NCI-H69 (cell line): Measurements from ENCODE around the gene DACT2.
"Not testable (repeated sequence)": the region's sequence is repeated elsewhere in the genome, so short reads cannot be mapped to it uniquely, and the experiment has no call there.

Experiments used
- DNase-seq: peaks from one replicate; lab custom pipeline; 2025; lab: John Stamatoyannopoulos, UW

The DACT2 gene

DNA sequence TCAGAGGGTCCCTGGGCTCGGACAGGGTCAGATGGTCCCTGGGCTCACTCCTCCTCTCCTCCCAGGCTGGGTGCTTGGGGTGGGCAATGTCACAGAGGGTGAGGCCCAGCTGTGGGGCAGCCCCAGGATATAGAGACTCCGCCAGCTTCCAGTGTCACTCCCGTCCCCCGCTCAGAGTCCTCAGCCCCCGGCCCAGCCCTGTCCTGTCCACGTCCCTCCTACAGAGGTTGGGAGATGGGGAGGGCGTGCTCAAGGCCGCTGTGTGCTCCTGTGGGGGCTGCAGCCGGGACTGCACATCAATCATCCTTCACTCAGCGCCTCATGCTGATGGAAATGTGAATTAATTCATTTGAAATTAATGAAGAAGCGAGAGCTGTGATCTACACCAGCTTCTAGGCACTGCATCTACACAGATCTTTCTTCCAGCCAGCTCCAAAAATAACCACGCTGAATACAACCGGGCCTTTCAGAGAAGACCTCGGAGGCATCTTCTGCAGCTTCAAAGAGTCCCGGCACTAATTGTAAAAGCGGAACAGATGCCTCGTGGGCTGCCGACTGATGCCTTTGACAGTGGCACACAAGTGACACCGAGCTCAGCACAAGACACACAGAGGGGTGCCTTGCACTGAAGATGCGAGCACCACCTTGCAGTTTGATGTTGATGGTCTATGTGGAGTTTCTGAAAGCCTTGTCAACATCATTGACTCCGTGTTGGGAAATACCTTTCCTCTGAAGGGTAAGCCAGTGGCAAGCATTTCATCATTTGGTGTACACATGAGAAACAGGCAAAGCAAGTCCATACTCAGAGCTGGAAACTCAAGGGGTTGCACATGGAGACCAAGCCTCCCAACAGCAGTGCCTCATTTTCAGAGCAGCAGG lies 39.3 kb downstream of the DACT2 start:
- no peak for DNase-seq

DNA sequence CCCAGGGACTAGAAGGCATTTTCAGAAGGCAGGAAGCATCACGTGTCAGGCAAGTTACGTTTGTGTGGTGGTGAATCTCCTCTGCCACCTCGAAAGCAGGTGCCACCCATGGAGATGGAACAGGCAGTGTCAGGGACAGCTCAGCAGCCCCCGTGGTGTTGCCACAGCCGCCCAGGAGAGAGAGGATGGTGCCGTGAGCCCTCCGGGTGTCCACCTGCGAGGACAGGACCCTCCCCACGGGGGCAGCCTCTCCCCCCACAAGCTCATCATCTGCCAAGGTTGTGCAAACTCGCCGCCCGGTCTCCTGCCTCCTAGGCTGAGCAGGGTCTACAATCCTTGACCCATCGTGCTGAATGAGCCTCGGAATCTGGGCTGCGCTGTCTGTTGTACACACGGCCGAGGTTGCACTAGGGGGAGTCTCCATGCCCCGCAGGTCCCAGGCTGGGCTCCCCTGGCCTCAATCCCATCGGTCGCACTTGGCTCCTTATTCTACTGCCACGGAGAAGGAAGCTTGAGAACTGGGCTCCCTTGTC lies 40.1 kb downstream of the DACT2 start:
- no peak for DNase-seq

DNA sequence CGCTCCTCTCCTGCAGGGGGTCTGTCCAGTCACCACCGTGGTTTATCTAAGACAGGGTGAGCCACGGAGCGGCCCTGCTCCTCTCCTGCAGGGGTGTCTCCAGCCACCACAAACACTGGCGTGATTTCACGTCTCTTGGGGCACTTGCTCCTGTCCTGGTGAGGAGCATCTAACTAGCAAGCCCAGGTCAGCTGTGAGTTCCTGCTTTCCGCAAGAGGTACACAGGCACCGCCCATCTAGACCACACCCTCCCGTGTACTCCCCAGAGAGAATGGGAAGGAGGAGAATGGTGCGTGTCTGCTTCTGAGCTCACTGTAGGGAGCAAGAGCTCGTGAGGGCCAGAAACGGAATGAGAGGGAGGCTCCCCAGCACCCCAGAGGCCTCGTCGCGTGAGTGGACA lies 40.7 kb downstream of the DACT2 start:
- DNase-seq: no peak

DNA sequence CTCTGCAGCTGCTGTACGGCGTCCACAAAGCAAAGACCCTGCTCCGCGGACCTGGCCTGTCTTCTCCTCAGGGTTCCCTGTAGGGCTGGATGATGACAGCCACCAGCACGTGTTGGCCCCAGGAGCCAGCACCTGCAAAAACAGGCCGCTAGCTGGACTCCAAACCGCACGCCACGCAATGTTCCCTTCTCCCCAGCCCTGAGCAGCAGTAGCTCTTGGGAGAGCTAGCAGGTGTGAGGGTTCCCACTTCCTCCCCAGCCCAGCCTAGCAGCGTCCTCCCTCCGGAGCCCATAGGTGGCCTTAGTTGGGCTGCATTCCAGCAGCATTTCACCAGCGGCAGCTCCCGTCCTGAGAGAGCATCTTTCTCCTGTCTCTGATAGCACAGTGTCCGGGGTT lies 42.3 kb downstream of the DACT2 start:
- no peak for DNase-seq

DNA sequence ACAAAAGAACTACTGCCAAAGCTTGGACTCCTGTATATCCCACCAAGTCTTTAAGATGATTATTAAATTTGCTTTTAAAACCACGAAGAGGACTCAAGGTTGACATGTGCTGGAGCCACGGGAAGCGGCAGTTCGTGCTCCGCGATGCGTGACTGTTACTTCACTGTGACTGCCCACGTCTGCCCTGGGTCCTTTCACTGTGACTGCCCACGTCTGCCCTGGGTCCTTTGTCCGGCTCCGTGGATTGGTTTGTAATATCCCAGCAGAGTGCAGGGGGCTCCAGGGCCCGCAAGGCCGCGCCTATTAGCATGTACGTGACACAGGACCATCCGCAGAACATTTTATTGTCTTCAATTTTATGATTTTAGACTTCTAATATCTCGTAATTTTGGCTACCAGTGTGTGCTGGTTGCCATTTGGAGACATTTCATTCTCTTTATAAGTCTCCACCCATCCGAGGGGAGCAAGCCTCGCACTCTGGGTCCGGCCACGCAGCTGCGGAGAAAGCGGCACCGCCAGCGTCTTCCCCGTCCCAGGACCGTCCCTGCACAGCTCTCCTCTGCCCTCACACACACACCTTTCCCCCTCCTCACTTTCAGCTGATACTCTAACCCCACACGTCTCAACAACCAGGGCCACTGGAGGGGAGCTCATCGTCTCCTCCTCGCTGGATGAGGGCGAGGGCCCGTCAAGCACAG lies 42.9 kb downstream of the DACT2 start:
- DNase-seq: no peak

DNA sequence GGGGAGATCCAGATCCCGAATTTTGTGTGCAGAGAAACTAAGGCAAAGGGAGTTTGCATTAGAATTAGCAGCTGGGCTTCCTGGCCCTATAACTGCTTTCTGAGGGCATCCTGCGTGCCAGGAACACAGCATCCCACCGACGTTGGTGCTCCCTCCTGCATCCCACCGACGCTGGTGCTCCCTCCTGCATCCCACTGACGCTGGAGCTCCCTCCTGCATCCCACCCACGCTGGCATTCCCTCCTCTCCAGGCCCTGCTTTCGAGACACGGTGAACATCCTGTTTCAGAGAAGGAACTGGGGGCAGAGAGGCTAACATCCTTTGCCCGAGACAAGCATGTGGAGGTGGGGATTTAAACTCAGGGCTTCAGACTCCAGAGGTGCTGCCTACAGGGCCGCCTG lies 44.4 kb downstream of the DACT2 start:
- DNase-seq: no peak

DNA sequence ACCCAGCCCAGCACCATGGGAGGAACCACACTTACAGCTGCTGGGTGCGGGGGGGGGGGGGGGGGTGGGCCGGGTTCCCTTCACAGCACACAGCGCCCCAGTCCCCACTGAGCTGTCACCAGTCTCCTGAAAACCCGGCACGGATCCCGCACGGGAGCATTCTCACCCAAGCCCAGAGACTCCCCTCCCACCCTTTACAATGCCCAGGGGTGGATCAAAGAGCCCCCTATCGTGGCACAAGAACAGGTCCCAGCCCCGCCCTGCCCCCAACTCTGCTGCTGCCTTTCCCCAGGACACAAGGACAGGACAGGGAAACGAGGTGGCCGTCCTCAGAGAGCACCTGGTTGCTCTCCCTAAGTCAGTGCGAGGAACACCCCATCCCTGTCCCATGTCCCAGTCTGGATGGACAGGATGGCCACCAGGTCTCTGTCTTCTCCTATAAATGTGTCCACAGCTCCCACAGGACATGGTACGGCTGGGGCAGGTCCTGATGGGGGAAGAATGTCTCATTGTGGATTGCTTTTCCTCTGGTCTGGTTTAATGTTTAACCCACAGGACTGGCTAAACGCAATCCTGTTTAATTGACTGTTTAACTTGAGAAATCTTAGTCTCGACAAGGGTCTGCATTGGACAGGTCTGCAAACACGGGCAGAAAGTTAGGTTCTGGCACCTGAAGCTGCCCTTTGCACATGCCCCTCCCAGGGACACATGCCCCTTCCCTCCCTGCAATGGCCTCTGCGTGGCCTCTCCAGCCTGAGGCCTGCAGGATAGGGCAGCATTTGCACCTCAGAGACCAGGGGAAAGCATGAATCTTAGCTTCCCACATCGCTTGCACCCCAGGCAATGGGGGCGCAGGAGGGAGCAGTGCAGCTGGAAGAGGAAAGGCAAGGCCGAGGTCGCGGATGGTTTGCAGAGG lies 45.3 kb downstream of the DACT2 start:
- no peak for DNase-seq

DNA sequence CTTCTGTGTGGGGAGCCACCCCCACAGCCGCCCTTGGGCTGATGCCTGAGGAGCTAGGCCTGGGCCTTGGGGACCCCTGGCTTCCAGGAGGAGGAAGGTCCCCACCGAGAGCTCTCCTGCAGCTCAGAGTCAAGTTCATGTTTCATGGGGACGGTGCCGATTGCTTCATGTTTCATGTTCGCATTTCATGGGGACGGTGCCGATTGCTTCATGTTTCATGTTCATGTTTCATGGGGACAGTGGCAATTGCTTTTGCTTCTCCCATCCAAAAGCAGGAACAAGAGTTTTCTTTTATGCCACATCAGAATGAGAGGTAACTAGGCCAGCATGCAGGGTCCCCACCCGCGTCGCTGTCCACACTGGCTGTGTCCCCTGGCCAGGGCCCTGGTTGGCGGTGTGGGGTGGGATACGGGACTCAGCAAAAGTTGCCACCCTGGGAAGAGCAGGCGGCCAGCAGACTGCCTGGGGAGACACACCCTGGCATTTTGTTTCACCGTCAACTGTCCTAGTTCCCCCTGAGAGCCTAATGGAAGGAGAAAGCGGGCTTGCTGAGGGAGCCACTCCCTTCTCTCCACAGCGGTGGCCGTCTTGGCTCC lies 46.0 kb downstream of the DACT2 start:
- DNase-seq: no peak

DNA sequence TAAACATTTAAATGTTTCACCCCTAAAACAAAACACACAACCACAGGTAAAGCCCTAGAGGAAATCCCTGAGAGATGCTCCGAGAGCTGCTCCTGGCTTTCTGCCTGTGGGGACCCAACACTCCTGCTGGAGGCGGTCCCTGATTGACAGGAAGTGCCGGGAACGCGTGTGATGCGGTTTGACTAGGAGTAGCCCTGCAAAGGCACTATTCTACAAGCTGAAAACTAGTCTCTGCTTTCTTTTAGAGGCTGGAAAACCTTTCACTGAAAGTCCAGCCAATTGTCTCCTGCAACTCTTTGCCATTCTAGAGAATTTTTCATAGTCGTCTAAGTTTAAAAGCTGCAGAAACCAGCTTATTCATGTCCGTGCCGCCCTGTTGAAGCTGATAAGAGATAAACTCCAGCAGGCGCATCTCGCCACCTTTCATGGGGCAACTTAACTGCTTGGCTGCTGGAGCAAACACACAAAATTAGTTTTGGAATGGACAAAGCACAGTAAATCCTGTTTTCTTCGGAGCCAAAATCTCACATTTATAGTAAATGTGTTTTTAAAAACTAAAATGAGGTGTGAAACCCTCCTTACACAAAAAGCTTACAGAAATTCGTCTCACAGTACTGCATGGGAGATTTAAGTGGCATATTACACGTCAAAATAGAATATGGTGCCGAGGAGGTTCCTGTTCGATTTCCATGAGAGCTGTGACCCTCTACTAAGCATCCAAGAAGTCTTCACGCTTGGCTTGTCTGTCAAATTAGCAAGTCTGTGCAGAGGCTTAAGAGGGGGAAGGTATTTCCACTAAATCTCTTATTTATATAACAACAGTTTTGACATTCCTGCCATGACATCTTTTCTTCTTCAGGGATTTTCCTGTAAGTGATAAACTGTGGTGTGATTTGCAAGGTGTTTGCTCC lies 46.9 kb downstream of the DACT2 start:
- DNase-seq: no peak

DNA sequence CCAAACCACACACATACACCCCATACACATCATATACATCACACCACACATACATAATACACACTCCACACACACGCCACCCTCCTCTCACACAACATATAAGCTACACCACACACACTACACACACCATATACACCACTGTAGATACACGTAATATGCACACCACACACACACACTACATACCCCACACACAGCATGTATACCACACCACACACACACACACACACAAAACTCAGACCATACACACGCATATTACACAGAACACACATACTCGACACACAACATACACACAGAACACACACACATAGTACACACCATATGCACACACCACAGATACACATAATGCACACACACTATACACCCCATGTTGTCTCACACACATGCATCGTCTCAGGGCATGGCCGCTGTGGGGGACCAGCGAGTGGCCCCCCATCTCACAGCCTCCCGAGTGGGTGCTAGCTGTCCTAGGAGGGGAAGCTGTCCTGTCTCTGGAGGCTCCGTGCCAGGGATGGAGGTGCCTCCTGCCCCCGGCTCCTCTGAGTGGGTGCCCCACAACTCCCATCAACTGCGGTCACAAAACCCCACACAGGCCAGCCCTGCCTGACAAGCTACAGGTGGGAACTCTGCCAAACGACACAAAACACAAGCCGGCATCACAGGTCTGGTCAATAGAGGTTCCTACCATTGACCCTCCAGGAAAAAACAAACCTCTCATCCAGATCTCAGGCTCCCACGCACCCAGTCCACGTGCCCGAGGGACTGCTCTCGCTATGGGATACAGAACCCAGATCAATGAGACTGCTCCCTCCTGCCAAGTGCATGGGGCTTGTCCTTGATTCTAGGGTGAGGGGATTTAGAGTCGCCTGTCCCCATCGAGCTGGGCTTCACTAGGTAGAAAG lies 49.1 kb downstream of the DACT2 start:
- no peak for DNase-seq

DNA sequence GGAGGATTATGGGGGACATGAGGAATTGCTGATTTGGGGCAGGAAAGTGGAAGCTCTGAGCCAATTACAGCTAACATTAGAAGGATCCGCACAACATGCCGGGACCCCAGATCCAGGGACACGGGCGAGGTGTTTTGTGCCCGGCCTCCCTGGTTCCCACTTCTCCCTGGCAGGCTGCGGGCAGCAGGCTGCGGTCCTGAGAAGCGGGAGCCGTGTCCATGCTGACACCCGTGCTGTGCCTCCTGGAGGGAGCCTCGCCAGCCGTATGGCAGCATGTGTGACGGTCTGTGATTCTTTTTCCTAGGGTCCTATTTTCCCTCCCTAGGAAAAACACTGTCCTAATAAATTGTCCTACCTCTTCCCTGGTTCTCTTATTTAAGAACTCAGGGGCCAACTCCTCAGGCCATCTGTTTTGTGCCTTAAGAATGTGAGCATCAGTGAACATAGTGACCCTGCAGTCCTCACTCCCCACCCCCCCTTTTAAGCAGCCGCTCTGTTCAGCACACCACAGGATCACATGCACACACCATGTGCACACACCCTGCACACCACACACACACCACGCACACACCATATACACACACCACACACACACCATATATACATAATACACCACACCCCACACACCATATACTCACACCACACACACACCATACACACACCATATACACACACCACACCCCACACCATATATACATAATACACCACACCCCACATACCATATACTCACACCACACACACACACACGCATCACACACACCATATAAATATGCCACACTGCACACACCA lies 49.9 kb downstream of the DACT2 start:
- no peak for DNase-seq

DNA sequence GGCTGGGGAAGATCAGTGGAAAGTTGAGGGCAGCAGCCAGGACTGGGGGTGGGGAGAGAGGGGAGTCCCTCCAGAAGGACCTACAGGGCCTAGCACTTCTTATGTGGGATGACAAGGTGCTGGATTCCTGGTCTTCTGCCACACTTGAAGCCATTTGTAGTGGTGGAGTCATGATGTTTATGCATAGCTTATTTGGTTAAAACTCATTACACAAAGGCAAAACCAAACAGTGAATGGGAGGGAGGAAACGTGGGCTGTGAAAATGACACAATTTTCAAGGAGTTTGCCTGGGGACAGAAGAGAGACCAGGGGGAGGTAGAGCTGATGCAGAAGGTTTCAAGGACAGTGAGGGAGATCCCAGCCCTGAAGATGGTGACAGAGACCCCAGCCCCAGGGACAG lies 50.8 kb downstream of the DACT2 start:
- DNase-seq: no peak

DNA sequence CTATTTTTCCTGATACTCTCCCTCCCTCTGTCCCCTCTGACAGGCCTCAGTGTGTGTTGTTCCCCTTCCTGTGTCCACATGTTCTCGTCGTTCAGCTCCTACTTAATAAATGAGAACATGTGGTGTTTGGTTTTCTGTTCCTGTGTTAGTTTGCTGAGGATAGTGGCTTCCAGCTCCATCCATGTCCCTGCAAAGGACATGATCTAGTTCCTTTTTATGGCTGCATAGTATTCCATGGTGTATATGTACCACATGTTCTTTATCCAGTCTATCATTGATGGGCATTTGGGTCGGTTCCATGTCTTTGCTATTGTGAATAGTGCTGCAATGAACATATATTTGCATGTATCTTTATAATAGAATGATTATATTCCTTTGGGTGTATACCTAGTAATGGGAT lies 51.8 kb downstream of the DACT2 start:
- DNase-seq: not testable (repeated sequence)

DNA sequence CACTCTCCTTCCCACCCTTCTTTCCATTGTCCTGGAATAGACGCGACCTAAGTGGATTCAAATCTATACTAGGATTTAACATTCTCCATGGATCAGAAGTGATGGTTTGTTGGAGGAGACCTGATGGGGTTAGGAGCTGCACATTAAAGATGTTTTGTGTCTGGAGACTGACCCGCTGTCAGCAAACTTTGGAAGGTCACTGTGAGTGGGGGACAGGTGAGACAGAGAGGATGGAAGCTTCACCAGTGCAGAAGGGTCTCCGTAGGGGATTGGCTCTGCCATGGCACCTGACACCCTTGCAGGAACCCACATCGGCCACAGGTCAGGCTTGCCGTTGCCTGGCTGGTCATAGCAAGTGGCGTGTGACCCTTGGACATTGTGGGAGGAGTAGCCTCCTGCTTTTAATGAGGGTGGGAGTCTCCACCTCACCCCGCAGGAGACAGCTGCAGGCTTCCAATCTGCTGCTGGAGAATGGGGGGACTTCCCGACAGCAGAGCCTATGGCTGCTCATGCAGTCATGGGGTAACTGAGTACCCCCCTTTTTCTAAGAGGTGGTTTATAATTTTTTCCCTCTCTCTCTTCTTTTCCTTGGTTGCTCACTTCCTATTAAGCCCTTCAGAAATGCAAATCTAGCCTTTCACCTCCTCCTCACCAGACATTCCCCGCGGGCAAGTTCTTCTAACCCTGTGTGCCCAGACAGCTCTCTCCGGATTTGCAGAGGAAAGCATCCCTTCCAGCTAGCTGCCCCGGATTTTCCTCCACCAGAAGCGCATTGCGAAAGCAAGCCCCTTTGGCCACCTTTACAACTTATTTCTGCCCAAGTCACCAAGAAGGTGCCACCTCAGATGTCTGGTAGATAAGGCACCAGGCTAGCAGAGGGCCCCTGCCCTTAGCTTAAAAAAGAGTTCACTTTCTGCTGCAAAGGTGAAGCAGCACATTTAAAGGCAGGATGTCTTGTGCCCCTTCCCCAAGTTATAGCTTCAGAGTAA lies 53.5 kb downstream of the DACT2 start:
- no peak for DNase-seq

DNA sequence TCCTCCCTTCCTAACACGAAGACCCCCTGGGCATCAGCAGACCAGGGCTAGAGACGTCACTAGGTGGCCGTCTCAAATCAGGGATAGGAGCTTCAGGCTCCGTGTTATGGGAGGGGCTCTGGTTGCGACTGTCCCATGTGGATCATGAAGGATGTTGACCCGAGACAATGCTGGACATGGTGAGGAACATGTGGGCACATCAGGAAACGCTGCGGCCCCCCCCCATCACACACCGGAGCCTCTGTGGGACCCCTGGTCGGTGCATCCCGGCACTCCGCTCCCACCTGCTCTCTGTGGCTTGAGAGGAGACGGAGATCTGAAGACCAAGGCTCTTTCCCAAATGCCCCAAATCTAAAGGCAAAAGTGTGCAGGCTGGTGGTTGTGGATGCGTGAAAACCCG lies 54.2 kb downstream of the DACT2 start:
- DNase-seq: no peak

DNA sequence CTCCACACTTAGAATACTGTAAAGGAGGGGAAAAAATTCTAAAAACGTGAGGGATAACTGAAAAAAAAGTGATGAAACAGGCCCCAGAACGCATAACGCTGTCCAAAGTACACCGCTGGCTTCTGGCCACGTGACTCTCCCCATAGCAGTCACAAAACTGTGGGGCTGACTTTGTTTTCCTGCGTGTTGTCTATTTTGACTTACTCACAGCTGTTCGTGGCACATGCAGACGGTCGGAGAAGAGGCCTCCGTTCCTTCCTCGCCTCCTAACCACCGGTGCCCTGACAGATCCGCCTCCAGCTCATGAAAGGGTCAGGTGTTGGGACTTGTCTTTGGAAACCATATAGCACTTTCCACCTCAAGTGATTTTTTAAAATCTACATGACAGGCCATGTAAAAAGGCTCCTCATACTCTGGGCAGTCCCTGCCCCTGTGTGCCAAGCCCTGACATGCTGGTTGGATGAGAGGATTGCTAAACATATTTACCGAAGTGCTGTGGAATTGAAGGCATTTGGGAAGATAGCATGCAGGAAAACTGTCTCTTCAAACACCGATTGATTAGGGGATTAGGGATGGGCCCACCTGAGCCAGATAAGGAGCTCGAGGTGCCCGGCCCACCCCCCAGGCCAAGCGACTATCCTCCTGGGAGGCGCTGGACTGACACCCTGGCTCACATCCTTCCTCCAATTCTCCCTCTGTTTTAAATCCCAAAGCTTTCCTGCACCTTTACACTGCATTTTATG lies 54.8 kb downstream of the DACT2 start:
- DNase-seq: no peak

DNA sequence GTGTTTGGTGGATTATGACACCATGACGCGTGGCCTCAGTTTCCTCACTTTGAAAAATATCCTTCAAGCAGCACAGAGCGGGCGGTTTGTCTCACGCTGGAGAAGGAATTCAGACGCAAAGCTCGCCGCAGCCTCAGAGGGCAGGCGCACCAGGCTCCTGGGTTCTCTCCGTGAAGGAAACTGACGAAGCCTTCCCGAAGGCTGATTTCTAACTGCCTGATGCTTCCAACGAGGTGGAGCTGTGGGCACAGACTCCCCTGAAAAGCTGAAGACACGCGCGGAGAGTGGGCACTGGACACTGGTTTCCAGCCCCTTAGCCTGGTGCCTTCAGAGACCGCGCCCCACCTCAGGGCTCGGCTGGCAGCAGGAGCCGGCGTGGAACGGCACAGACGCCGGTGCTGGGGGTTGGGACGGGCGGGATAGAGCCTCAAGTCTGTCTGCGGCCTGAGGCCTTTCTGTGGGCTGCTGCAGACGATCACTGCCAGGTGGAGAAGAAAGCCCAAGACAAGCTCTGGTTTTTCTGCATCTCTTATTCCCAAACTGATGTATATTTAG lies 56.1 kb downstream of the DACT2 start:
- DNase-seq: no peak
